ENCODE measurements around the gene ENTPD3.

- TF ChIP-seq CTCF (IDR thresholded peaks at IDR 0.05; ENCODE audit: low read depth, low read length) (no peak), EZH2phosphoT487 (IDR thresholded peaks at IDR 0.05; ENCODE audit: low read depth) (no peak)
Observed at GRCh38 chr3:40437889-40438288, 50.9 kb downstream of the ENTPD3 start.
